ENCODE measurements around the gene FBXO44. TPM values are rescaled to one million over a fixed set of nuclear protein-coding genes. Genes with fewer than 3 reads are reported as not detected.

The FBXO44 gene
- total RNA-seq, 1 experiment from 2014 or later = 70.8 TPM

DNA sequence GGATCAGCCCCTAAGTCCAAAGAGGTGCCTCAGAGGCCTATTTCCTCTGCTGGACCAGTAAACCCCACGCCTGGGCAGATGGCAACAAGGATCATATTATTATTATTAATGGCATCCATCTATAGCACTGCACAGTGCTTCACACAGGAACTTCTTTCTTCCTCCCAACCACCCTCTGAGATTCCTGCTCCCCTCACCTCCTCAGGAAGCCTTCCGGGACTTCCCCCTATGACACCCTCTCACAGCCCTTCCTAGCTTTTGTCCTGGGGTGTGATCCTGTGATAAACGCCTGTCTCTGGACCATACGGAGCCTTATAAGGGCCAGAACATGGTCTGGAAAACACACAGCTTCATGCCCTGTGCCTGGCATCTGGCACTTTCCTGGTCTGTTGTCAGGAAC lies 3.7 kb upstream of the FBXO44 start:
- in situ Hi-C loops (cut with HindIII; ENCODE audit: low pct_unique_long_range_greater_than_20kb, low sequenced_read_pairs) = no loop called here
- CTCF ChIA-PET = interaction anchor here (0.5 to 0.6 kb wide), 2 partner anchors 72 to 411 kb away, joined by 4 to 8 read pairs; no protein-coding TSS in a partner anchor
- intact Hi-C loops (cut with micrococcal nuclease; ENCODE audit: unreplicated experiment) = loop anchor here (5.0 kb wide), 1 partner anchor 66 kb away; no protein-coding TSS in a partner anchor
- POLR2A ChIA-PET = interaction anchor here (0.7 kb wide), 1 partner anchor 29 kb away, joined by 3 read pairs; no protein-coding TSS in a partner anchor
- H3K27ac ChIP-seq (ENCODE audit: low read length) = peak overlapping the region; percentile 57; the same call in 1 of the 2 replicates
- ATAC-seq (no peak), DNase-seq (ENCODE audit: low read depth, low spot score) (no peak)
- peaks cover 29% of the 10 kb centered on the region for H3K4me1 ChIP-seq (ENCODE audit: control insufficient read depth, insufficient read depth, low read length)
- no peak overlapping the region for H3K4me3 ChIP-seq (ENCODE audit: low read depth in 2 of 2, low read length in 2 of 2)
- BruUV-seq (replicated peaks) = no TSS peak
- H3K36me3 ChIP-seq (ENCODE audit: control insufficient read depth, insufficient read depth, low read length) = no peaks in the 10 kb centered on the region; the same call in 1 of the 2 replicates
- H3K27me3 ChIP-seq (ENCODE audit: control insufficient read depth, insufficient read depth, low read length) = no peaks in the 10 kb centered on the region
- TF ChIP-seq, protein P1, sequence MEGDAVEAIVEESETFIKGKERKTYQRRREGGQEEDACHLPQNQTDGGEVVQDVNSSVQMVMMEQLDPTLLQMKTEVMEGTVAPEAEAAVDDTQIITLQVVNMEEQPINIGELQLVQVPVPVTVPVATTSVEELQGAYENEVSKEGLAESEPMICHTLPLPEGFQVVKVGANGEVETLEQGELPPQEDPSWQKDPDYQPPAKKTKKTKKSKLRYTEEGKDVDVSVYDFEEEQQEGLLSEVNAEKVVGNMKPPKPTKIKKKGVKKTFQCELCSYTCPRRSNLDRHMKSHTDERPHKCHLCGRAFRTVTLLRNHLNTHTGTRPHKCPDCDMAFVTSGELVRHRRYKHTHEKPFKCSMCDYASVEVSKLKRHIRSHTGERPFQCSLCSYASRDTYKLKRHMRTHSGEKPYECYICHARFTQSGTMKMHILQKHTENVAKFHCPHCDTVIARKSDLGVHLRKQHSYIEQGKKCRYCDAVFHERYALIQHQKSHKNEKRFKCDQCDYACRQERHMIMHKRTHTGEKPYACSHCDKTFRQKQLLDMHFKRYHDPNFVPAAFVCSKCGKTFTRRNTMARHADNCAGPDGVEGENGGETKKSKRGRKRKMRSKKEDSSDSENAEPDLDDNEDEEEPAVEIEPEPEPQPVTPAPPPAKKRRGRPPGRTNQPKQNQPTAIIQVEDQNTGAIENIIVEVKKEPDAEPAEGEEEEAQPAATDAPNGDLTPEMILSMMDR (IDR thresholded peaks at IDR 0.05) = no peak
- no peak for TF ChIP-seq TCF7L2 (IDR thresholded peaks at IDR 0.05; ENCODE audit: low read depth, low read length)
- no peak for TF ChIP-seq POLR2AphosphoS5 (IDR thresholded peaks at IDR 0.05; ENCODE audit: low read depth, low read length)
- no peak for TF ChIP-seq SIN3A (IDR thresholded peaks at IDR 0.05; ENCODE audit: borderline replicate concordance, insufficient read depth, low read depth, low read length)
- TF ChIP-seq, protein P2, sequence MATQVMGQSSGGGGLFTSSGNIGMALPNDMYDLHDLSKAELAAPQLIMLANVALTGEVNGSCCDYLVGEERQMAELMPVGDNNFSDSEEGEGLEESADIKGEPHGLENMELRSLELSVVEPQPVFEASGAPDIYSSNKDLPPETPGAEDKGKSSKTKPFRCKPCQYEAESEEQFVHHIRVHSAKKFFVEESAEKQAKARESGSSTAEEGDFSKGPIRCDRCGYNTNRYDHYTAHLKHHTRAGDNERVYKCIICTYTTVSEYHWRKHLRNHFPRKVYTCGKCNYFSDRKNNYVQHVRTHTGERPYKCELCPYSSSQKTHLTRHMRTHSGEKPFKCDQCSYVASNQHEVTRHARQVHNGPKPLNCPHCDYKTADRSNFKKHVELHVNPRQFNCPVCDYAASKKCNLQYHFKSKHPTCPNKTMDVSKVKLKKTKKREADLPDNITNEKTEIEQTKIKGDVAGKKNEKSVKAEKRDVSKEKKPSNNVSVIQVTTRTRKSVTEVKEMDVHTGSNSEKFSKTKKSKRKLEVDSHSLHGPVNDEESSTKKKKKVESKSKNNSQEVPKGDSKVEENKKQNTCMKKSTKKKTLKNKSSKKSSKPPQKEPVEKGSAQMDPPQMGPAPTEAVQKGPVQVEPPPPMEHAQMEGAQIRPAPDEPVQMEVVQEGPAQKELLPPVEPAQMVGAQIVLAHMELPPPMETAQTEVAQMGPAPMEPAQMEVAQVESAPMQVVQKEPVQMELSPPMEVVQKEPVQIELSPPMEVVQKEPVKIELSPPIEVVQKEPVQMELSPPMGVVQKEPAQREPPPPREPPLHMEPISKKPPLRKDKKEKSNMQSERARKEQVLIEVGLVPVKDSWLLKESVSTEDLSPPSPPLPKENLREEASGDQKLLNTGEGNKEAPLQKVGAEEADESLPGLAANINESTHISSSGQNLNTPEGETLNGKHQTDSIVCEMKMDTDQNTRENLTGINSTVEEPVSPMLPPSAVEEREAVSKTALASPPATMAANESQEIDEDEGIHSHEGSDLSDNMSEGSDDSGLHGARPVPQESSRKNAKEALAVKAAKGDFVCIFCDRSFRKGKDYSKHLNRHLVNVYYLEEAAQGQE (IDR thresholded peaks at IDR 0.05; ENCODE audit: insufficient read depth in 1 of 2, low read depth in 2 of 2, low read length in 1 of 2) = no peak
- no peaks in the 10 kb centered on the region for H3K9me3 ChIP-seq (ENCODE audit: control insufficient read depth, insufficient read depth, low read depth, low read length)

DNA sequence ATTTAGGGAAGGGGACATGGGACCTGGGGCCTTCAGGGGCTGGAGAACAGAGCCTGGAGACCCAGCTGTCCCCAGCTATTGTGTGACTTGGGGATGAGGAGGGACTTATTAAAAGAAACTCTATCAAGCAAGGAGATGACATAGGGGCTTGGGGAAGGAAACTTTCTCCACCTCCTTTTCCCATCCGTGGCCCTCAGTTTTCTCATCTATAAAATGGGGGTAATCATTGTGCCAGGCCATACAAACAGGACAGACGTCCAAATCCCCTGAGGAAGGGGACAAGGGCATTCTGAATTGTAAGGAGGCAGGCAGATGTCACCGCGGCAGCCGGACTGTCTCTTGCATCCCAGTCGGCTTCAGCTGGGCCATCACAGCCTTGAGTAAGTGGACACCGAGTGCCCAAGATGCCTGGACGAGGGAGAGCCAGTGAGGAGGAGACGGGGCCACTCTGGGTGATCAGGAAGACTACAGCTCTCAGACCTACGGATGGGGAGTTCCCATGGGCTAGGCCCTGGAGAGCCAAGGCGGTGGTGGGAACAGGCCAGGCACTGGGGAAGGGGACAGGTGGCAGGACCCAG lies 2.4 kb upstream of the FBXO44 start:
- Histone ChIP-seq H3K4me3 (ENCODE audit: low read depth in 2 of 2, low read length in 2 of 2) (peak overlapping the region in 1 of 2 experiments; percentile 68; a peak in 1 of 4 replicates), H3K4me1 (ENCODE audit: control insufficient read depth, insufficient read depth, low read length) (peaks cover 29% of the 10 kb centered on the region), H3K9me3 (ENCODE audit: control insufficient read depth, insufficient read depth, low read depth, low read length) (no peaks in the 10 kb centered on the region), H3K36me3 (ENCODE audit: control insufficient read depth, insufficient read depth, low read length) (no peaks in the 10 kb centered on the region; the same call in 1 of the 2 replicates), H3K27ac (ENCODE audit: low read length) (peak overlapping the region; percentile 79), H3K27me3 (ENCODE audit: control insufficient read depth, insufficient read depth, low read length) (no peaks in the 10 kb centered on the region)
- POLR2A ChIA-PET = no interaction called here
- ATAC-seq = no peak
- no TSS peak for BruUV-seq (replicated peaks)
- TF ChIP-seq, protein P1 (IDR thresholded peaks at IDR 0.05) = no peak
- TF ChIP-seq, protein P2 (IDR thresholded peaks at IDR 0.05; ENCODE audit: insufficient read depth in 1 of 2, low read depth in 2 of 2, low read length in 1 of 2) = no peak
- no peak for TF ChIP-seq POLR2AphosphoS5 (IDR thresholded peaks at IDR 0.05; ENCODE audit: low read depth, low read length)
- TF ChIP-seq SIN3A (IDR thresholded peaks at IDR 0.05; ENCODE audit: borderline replicate concordance, insufficient read depth, low read depth, low read length) = no peak
- TF ChIP-seq TCF7L2 (IDR thresholded peaks at IDR 0.05; ENCODE audit: low read depth, low read length) = no peak
- DNase-seq (ENCODE audit: low read depth, low spot score) = no peak
- intact Hi-C loops (cut with micrococcal nuclease; ENCODE audit: unreplicated experiment) (loop anchor here (5.0 kb wide), 1 partner anchor 65 kb away; no protein-coding TSS in a partner anchor), in situ Hi-C loops (cut with HindIII; ENCODE audit: low pct_unique_long_range_greater_than_20kb, low sequenced_read_pairs) (no loop called here)
- CTCF ChIA-PET = interaction anchor here (0.7 to 1.2 kb wide), 2 partner anchors 12 to 319 kb away, joined by 3 read pairs; partner anchors contain the start of gene FBXO6

Measured in Panc1 (cell line).